ENCODE data around the gene PCSK6. TPM values are rescaled to one million over a fixed set of nuclear protein-coding genes. Genes with fewer than 3 reads are reported as not detected.
A peak's percentile ranks its signal among the peaks of the same experiment; 100 is the strongest.

Gene PCSK6
- total and polyA plus RNA-seq, 2 of the 8 experiments (the other 6 are each of a cell fraction or from before 2014, with no cell fraction given), result 1.9 to 4.0 TPM

DNA sequence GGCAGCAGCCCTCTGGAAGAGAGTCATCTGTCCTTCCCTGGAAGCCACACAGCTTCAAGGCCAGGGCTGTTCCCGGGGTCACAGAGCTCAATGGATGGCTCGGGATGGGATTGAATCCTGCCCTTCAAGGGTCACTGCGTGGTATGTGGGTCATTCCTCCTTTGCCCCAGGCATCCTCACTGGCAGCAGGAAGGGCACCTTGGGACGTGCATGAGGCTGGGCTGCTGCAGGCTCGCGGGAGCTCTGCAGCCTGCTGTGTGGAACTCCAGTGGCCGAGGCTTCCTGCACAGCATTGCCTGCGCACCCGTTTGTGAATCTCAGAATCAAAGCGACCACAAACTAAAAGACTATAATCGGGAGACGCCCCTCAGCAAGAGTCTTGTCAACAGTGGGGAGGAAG, 60.7 kb downstream of the PCSK6 start:
- no peak overlapping the region for H3K9ac ChIP-seq (replicated peaks in 1 of 4; ENCODE audit: extremely low read depth in 1 of 4, low read depth in 3 of 4, low read length in 3 of 4)
- H3K23ac ChIP-seq (ENCODE audit: insufficient read length), result no peak overlapping the region
- no peaks in the 10 kb centered on the region for H3K23me2 ChIP-seq (ENCODE audit: low read depth, low read length)
- H2BK12ac ChIP-seq (ENCODE audit: low read depth, low read length), result no peak overlapping the region
- H2BK5ac ChIP-seq (ENCODE audit: low read depth, low read length), result no peak overlapping the region
- ChIA-PET CTCF (ENCODE audit: partially characterized antibody) (interaction anchor here (0.6 to 2.1 kb wide), 5 partner anchors 8 to 212 kb away, joined by 3 to 9 read pairs (median 3); no protein-coding TSS in a partner anchor), POLR2A (ENCODE audit: partially characterized antibody) (interaction anchor here (1.6 kb wide), 1 partner anchor 60 kb away, joined by 3 read pairs; no protein-coding TSS in a partner anchor)
- no peaks in the 10 kb centered on the region for H3K36me3 ChIP-seq (ENCODE audit: control insufficient read depth in 2 of 4, insufficient read depth in 4 of 4, low read length in 3 of 4)
- 80% methylated on average over 12 of the region's 12 CpGs; no CpG with 5 or more reads in 1 of the 2 experiments for WGBS, 2 experiments (ENCODE audit: extremely low coverage in 1 of 2, insufficient coverage in 1 of 2, insufficient read length in 1 of 2, insufficient replicate concordance in 2 of 2, low coverage in 1 of 2, low lambda C conversion rate in 2 of 2, missing lambda C conversion rate in 1 of 2)
- FAIRE-seq, result no peak
- no peak overlapping the region for H3K4me2 ChIP-seq (ENCODE audit: insufficient read depth in 1 of 2, low read depth in 2 of 2, low read length in 2 of 2)
- no peak overlapping the region for H2AK5ac ChIP-seq (ENCODE audit: low read depth, low read length)
- H3K14ac ChIP-seq (ENCODE audit: insufficient read length), result no peak overlapping the region
- H2BK120ac ChIP-seq (replicated peaks; ENCODE audit: low read depth, low read length), result no peak overlapping the region
- peaks cover 6 to 33% (median 27%) of the 10 kb centered on the region in 4 experiments; a peak in 5 of 7 replicates for H3K27me3 ChIP-seq (replicated peaks in 1 of 4; ENCODE audit: control insufficient read depth in 3 of 4, extremely low read depth in 1 of 4, insufficient read depth in 3 of 4, low read length in 3 of 4)
- H3K56ac ChIP-seq (replicated peaks; ENCODE audit: insufficient read length, low read depth, low read length), result no peak overlapping the region
- no peak overlapping the region for H3K27ac ChIP-seq (ENCODE audit: low read depth, low read length)
- no peak overlapping the region for H4K5ac ChIP-seq (ENCODE audit: insufficient read length, low read depth, low read length)
- peaks cover 0 to 17% (median 9%) of the 10 kb centered on the region in 4 experiments; a peak in 4 of 7 replicates for H3K4me1 ChIP-seq (replicated peaks in 1 of 4; ENCODE audit: control insufficient read depth in 3 of 4, insufficient read depth in 4 of 4, low read length in 3 of 4)
- no peak overlapping the region for H4K8ac ChIP-seq (ENCODE audit: extremely low read depth, insufficient read depth, low read length)
- no peak overlapping the region for H2BK15ac ChIP-seq (ENCODE audit: low read length)
- H2BK20ac ChIP-seq (ENCODE audit: low read length), result no peak overlapping the region
- no peaks in the 10 kb centered on the region for H3K9me3 ChIP-seq (ENCODE audit: insufficient read depth in 2 of 2, low read depth in 1 of 2, low read length in 1 of 2)
- no peak overlapping the region for H3K4ac ChIP-seq (replicated peaks; ENCODE audit: insufficient read length, low read depth, low read length)
- no peaks in the 10 kb centered on the region for H3K79me1 ChIP-seq (ENCODE audit: low read depth, low read length)
- H4K20me1 ChIP-seq (replicated peaks in 1 of 2; ENCODE audit: control insufficient read depth in 1 of 2, insufficient read depth in 2 of 2, low read length in 2 of 2), result peaks cover 2% of the 10 kb centered on the region in 2 experiments
- no peak overlapping the region for H3K4me3 ChIP-seq (ENCODE audit: extremely low read depth in 1 of 4, insufficient read depth in 2 of 4, low read depth in 3 of 4, low read length in 4 of 4)
- H3K18ac ChIP-seq (ENCODE audit: extremely low read depth, low read length), result no peak overlapping the region
- H4K91ac ChIP-seq (replicated peaks; ENCODE audit: insufficient read length, low read length), result no peak overlapping the region
- H3K79me2 ChIP-seq (ENCODE audit: control insufficient read depth in 1 of 2, insufficient read depth in 2 of 2, low read length in 2 of 2), result no peaks in the 10 kb centered on the region
- H2AFZ ChIP-seq (ENCODE audit: low read length), result no peak overlapping the region
- peak in 1 of 2 experiments; percentile 41 for DNase-seq (ENCODE audit: low read depth in 1 of 2, low spot score in 2 of 2)
- no peak for TF ChIP-seq SUZ12 (IDR thresholded peaks at IDR 0.05; ENCODE audit: low read length)
- no peak for TF ChIP-seq CREB1 (IDR thresholded peaks at IDR 0.05)
- TF ChIP-seq RFX5 (IDR thresholded peaks at IDR 0.05; ENCODE audit: borderline replicate concordance, low read depth, low read length), result no peak
- no peak for TF ChIP-seq TEAD4 (IDR thresholded peaks at IDR 0.05; ENCODE audit: low read depth, low read length)
- TF ChIP-seq RAD21 (IDR thresholded peaks at IDR 0.05 in 1 of 2, conservative IDR thresholded peaks at IDR 0.05 in 1 of 2; ENCODE audit: low read depth in 2 of 2, low read length in 2 of 2), result no peak
- no peak for TF ChIP-seq ASH2L (IDR thresholded peaks at IDR 0.05; ENCODE audit: low read length)
- no peak for TF ChIP-seq TCF12 (IDR thresholded peaks at IDR 0.05; ENCODE audit: low read depth, low read length)
- TF ChIP-seq, protein P1, sequence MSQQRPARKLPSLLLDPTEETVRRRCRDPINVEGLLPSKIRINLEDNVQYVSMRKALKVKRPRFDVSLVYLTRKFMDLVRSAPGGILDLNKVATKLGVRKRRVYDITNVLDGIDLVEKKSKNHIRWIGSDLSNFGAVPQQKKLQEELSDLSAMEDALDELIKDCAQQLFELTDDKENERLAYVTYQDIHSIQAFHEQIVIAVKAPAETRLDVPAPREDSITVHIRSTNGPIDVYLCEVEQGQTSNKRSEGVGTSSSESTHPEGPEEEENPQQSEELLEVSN (IDR thresholded peaks at IDR 0.05), result no peak
- TF ChIP-seq POU5F1 (IDR thresholded peaks at IDR 0.05; ENCODE audit: low read depth, low read length), result no peak
- TF ChIP-seq CBX5 (IDR thresholded peaks at IDR 0.05; ENCODE audit: low read depth, low read length), result no peak
- no peak for TF ChIP-seq CHD1 (IDR thresholded peaks at IDR 0.05; ENCODE audit: low read depth, low read length)
- TF ChIP-seq CTBP2 (IDR thresholded peaks at IDR 0.05; ENCODE audit: borderline replicate concordance, insufficient read depth, insufficient read length, low read length), result no peak
- TF ChIP-seq MAFK (IDR thresholded peaks at IDR 0.05; ENCODE audit: low read depth, low read length), result no peak
- no peak for TF ChIP-seq YY1 (IDR thresholded peaks at IDR 0.05; ENCODE audit: low read depth, low read length)

Data from H1 (cell line).